HG03575 (cell line): ENCODE data around the gene ZMIZ1.

Experiments used
- ATAC-seq: cut with Tn5 transposase; IDR thresholded peaks from one replicate; pipeline ENCODE4 v1.9.1; 2021; ENCODE audit not compliant: unreplicated experiment, insufficient number of reproducible peaks, low FRiP score; ENCODE audit errors: extremely low read depth

Gene ZMIZ1

DNA sequence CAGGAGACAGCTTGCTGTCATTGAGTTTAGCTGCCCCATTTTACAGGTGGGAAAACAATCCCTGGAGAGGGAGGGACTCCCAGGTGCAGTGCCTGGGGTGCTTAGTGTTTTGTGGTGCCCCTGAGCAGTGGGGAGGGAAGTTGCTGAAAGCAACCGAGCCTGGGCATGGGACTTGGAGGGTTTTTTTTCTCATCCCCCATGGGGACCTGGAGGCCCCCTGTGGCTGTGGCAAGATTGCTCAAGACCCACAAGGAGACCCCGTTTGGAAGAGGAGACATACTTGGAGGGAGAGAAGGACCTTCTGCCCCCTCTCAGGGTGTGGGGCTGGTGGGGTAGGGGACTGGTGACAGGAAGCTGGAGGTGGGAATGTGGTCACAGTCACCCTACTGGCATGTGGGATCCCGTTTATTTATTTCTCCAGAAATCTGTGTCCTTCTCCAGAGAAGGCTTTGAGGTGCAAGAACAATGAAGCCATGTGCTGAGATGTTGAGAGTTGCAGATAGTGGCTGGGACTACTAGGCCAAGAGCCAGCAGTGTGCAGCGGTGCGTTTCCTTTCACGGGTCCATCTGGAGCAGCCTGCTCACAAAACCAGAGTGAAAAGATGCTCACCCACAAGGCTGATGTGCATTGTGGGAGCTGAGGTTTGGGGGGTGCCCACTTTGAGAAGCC is 21.5 kb downstream of the ZMIZ1 start:
- no peak for ATAC-seq

DNA sequence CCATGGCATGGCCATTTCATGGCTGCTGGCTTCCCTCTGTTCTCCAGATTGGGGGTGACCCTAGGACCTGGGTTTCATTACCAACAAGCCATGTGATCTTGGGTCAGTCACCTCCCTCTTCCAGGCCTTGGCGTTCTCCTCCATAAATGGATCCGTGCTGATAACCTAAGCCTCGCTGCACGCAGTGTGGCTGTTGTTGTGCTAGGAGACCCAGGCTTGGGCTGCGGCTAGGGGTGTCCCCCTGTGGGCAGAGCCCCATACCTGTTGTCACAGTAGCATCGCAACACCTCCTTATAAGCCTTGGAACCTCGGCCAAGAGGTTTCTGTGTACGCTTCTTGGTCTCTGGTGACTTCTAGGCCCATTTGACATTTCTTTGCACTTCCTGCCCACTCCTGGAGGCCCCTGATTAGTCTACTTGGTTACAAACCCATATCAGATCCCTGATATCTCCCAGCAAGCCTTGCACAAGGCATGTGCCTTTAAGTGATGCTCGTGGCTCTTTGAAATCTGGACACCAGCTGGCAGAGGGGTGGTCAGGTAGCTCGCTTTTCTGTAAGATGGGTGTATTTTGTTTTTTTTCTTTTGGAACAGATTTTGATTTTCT is 23.6 kb downstream of the ZMIZ1 start:
- ATAC-seq = no peak

DNA sequence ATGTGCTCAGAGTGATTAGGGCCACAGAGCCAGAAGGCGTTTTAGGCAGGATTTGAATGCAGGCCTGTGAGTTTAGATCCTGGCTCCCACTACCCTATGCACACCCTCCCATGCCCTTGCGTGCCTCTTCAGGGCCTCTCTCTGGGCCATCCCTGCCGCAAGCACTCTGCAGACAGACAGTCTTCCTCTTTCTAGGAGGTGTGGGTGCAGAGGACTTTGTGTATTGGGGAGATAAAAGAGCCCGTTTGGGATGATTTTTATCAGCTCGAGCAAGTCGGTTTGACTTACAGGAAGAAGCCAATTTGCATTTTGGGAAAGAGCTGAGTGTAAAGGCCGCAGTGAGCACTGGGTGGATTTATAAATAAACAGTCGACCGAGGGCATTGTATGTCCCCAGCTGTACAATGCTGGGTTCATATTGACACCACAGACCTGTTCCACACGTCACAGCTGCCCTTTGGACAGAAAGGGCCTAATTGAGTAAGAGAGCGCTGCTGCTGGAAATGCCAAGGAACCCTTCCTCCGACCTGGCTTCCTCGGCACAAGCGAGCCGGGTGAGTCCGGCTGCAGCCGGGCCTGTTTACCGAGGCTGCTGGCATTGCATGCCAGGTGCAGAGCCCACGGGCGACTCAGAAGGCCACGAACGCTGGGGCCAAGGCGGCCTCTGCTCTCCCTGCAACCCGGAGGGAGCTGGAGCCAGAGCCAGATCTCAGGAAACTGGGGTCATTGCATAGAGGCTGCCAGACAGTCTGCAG is 25.1 kb downstream of the ZMIZ1 start:
- no peak for ATAC-seq

DNA sequence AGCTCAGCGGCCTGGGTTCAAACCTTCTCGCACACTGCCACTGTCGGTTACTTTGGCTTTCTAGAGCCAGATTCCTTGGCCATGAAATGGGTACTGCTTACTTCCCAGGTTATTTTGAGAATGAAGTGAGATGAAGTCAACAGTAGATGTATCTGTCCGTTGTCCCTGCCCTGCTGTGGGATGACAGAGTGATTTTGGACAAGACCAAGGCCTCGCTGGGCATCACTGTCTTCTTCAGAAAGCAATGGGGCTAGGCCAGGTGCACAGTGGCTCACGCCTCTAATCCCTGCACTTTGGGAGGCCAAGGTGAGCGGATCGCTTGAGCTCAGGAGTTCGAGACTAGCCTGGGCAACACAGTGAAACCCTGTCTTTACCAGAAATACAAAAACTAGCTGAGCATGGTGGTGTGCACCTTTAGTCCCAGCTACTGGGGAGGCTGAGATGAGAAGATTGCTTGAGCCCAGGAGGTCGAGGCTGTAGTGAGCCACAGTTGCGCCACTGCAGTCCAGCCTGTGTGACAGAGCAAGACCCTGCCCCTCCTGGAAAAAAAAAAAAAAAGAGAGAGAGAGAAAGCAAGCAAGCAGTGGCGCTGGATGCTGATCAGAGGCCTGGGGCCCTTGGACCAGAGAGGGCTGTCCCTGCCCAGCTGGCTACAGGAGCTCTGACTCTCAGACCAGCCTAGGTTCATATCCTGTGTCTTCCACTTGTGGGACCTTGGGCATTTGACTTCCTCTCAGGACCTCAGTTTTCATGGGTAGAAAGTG is 25.8 kb downstream of the ZMIZ1 start:
- ATAC-seq = no peak

DNA sequence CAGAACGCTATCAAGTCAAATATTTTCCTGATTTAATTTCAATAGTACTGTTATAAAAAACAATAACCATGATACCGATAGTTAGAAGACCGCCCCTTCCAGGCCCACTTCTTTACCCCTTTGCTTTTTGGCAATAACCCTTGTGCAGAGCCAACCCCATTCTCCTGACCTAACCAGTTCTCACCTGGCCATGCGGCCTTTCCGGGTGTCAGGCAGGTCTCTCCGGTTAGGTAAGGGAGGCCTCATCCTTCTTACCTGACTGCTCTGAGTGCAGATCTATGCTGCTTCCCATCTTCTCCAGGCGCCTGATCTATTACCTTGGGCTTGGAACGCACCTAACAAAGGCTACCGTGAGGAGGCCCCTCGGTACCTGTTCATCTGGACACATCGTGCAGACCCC is 26.6 kb downstream of the ZMIZ1 start:
- no peak for ATAC-seq

DNA sequence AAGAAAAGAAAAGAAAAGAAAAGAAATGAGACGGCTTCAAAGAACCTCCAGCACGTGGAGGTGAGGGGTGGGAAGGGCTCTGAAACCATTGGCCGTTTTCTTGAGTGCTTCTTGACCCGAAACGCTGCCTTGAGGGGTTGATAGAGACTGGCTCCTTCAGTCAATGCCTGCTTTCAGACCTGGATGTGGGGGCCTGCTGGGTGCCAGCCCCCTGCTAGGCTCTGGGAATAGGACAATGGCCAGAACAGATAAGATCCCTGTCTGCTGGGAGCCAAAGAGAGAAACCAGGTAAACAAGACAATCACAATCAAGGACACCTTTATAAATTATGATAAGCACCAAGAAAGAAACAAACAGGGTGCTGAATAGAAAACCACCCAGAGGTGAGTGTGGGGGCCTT is 27.7 kb downstream of the ZMIZ1 start:
- ATAC-seq = no peak

DNA sequence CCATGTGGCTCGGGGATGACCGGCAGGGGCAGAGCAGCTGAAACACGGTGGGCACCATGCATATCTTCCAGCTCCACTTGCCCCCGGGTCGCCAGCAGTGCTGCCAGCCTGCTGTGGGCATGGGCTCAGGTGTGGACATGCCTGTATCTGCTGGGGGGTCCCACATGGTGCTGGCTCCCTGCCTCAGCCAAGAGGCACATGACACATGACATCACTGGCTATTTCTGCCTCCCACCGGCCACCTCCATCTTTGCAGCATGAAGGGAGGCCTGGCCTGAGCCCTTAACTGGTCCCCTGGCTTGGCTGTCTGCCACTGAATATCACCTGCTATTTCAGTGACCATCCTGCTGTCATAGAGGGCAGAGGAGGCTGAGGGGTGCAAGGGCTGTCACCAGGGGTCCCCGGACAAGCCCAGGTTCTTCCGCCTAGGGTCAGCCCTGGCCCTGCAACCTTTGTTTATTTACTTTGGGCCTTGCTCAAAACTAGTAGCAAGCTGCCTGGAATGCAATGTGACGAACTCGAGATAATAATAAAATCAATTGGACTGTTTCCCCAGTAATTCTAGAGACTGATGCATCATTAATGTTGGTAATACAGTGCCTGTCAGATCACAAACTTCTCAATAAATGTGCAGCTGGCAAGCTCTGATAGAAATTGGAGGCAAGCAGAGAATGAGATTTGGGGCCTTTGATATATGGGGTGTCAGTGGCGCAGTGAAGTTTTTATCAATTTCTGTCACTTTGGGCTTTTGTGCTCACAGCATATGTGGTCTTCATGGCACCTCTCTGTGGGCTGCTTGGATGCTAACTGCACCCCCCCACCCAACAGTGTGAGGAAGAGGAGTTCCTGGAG is 28.5 kb downstream of the ZMIZ1 start:
- no peak for ATAC-seq

DNA sequence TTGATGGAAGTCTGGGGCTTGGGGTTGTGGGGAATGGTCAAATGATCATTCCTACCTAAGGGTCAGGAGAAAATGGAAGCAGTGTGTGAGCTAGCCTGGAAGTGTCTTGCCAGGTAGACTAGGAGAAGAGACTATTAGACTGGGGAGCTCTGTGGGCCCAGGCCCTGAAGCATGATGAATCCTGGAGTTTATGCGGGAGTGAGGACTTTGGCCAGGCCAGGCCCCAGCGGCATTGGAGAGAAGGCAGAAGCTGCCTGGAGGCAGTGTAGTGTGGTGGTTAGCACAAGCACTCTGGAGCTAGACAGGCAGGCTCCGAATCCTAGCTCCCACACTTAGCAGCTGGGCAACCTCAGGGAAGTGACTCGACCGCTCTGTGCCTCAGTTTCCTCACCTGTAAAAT is 29.3 kb downstream of the ZMIZ1 start:
- ATAC-seq = no peak

DNA sequence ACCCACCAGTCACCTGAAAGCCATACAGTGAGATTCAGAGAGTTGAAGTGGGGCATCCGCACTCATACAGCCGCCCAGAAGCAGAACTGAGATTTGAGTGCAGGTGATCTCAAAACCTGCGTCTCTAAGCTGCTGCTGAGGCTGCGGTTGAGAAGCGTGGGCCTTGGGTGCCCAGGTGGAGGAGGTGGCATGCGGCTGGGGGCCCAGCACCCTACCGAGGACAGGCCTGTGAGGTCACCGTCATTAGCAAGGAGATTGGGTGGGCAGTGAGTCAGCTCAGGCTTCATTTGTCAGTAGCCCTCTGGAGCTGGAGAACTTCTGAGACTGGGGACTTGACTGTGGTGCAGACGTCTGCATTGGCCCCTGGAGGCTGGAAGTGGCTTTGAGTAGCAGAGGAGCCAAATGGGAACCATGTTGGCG is 29.8 kb downstream of the ZMIZ1 start:
- ATAC-seq = peak; percentile 55

DNA sequence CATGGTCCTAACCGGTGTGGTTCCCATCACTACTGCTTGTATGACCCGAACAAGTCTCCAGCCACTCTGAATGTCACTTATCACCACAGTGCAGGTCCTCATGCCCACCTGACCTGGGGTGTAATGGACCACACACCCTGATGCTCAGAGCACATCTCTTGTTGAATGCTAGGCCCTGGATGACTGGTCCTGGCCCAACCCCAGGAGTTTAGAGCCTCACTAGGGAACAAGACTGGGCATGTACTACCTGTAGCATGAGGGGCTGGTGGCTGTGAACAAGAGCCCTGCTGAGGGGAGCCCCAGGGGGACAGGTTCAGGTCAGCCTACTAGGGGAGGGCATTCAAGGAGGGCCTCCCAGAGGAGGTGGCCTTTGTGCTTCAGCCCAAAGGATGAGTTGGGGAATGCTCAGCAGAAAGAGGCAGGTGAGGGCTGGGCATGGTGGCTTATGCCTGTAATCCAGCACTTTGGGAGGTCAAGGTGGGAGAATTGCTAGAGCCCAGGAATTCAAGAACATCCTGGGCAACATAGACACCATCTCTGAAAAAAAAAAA is 31.2 kb downstream of the ZMIZ1 start:
- ATAC-seq = no peak

DNA sequence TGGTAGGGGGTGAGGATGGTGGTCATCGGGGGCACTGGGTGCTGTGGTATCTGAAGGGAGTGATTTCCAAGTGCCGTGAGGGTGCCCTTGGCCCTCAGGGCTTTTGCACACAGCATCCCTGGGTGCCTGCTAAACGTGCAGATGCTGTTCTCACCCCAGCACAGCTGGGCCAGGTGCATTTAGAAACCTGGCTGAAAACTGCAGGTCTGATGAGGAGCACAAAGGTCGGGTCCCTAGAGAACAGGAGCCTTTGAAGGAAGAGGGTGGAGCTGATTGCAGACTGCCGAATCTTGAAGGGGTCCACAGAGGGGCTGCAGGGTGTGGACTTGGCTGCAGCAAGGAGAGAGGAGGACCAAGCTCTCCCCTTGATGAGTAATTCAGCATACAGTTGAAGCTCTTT is 32.0 kb downstream of the ZMIZ1 start:
- ATAC-seq = no peak

DNA sequence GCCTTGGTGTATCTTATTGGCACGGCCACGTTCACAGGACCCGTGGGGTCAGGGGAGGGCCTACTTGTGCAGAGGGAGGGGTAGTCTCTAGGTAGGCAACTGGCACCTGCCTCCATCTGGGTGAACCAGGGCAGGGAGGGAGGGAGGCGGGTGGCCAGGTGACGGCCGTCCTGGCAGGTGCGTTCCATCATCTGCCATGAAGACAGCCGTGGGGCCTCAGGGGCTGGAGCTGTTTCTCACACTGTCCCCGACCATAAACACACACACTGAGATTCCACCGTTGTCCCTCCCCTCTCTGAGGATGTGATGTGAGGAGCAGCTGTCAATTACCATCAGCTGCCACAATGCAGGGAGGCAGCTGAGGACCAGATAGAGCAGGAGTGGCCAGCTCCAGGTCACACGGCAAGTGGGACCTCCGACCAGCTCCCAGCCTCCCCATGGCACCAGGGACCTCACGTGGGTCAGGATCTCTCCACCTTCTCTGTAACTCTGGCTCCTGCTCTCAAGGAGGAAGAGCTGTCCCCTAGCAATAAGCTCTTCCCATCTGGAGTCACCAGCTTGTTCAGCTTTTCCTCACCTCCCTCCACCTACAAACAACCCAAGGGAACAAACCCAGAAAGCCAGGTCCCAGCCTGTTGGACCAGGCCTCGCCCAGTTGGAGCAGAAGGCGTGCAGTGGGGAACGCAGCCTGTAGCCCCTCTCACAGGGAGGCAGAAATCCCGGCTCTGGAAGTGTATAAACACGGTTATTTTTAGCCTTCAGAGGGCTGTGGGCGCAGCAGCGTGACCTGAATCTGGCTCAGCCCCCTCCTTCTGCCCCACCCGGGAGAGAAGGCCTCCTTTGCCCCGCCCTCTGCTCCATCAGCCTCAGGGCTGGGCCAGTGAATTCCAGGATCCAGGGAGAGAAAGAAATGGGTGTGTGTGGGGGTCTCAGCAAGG is 33.1 kb downstream of the ZMIZ1 start:
- ATAC-seq = no peak

DNA sequence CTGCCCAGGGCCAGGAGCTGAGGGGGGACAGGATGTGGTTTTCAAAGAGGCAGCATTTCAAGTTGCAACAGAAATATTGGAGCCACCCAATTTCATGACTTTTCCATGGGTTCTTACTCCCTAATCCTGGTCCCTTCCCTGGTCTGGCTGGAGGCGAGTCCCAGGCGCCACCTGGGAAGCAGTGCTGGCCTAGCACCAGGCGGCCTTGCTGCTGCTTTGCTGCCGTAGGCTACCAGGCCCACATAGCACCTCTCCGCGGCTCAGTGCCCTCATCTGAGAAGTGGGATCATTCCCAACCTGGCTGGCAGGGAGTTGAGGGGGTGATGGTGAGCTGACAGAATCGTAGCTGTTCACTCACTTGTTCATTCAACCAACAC is 33.7 kb downstream of the ZMIZ1 start:
- no peak for ATAC-seq

DNA sequence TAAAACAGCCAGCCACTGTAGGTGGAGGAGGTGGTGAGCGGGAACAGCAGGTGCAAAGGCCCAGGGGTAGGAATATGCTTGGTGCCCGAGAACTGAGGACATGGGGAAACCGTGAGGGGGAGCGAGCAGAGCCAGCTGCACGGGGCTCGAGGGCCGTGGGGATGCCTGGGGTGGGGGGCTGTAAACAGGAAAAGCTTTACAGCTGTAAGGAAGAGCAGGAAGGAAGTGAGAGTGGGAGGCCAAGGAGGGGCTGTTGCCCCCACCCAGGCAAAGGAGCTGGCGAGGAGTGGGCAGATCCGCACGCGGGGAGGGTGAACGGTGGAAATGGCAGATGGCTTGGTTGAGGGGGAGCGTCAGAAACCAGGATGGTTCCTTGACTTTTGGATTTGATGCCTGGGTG is 34.4 kb downstream of the ZMIZ1 start:
- ATAC-seq = no peak

DNA sequence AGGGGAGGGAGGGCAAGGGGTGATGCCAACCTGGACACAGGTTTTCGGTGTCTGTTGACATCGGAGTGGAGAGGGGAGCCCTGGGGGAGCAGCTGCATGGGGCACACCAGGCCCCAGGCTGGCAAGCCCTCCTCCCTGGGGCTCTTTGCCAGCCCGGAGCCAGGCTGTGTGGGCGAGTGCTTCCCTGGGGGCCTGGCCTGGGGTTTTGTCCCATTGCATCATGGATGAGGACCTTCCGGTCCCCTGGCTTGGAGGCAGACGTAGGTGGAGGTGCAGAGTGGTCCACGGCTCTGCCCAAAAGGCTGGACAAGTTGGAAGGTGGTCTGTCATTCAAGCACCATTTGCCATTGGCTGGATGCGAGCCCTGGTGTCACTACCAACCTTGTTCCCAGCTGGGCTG is 34.8 kb downstream of the ZMIZ1 start:
- no peak for ATAC-seq

DNA sequence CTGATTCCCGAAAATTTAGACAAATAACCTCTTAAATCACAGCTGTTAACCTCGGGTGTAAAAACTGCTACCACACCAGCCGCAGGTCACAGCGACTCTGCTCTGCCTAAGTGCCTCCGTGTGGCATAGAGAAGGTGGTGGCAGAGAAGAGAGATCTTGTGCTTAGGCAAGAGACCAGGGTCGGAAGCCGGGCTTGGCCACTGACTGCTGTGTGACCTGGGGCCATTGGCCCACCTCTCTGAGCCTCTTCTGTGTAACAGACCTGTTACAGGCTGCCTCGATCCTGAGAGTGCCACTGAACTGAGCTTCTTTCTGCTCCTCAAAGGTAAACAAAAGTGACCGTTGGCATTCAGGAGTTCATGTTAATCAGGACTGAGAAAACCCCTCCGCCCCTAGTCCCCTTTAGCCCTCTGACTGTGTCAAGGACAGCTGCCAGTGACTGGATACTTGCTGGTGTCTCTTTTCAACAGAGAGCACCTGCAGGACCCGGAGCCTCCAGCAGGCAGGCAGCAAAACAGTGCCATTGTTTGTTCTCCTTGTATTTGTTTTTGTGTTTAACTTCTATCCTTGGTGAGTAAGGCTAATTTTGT is 36.5 kb downstream of the ZMIZ1 start:
- ATAC-seq = no peak

DNA sequence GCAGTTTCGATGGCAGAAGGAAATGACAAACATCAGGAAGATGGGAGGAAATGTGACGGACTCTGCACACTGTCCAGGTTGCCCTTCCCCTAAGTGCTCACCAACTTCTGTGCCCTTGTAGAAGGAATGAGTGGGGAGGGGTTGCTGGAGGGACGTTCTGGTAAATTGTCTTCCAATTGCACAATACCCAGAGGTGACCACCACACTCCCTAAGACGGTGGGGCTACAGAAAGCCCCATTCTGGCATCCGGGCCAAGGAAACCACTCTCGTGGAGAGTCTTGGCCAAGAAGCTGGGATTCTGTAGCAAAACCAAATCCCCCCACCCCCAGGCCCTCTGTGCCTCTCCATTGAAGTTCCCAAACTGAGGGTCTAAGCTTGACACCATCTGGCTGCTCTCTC is 37.1 kb downstream of the ZMIZ1 start:
- no peak for ATAC-seq
